Stomach smooth muscle (tissue), 2 donors: ENCODE measurements around the gene ETFA.
"Not testable (repeated sequence)": the region's sequence is repeated elsewhere in the genome, so short reads cannot be mapped to it uniquely, and the experiment has no call there.

Experiments
- H3K27ac ChIP-seq: one replicate; pipeline ENCODE4 v1.7.0; 2013; ENCODE audit warnings: mild to moderate bottlenecking, low read length, inconsistent platforms
- H3K27me3 ChIP-seq, 2 donors: one replicate each; pipeline ENCODE4 v1.7.0; 2013; ENCODE audit warnings: low read length in 2 of 2; ENCODE audit not compliant: insufficient read depth in 2 of 2, control insufficient read depth in 1 of 2
- H3K36me3 ChIP-seq, 2 donors: one replicate each; pipeline ENCODE4 v1.7.0; 2013; ENCODE audit warnings: low read length in 2 of 2; ENCODE audit not compliant: control insufficient read depth in 2 of 2, insufficient read depth in 2 of 2
- H3K4me1 ChIP-seq: one replicate; pipeline ENCODE4 v1.7.0; 2013; ENCODE audit warnings: low read length; ENCODE audit not compliant: control insufficient read depth, insufficient read depth
- H3K4me3 ChIP-seq, 2 donors: one replicate each; pipeline ENCODE4 v1.7.0; 2013; ENCODE audit warnings: low read length in 2 of 2
- H3K9ac ChIP-seq, 2 donors: one replicate each; pipeline ENCODE4 v1.7.0; 2013; ENCODE audit warnings: low read length in 2 of 2, mild to moderate bottlenecking in 1 of 2
- H3K9me3 ChIP-seq, 2 donors: one replicate each; pipeline ENCODE4 v1.7.0; 2013; ENCODE audit warnings: low read length in 2 of 2; ENCODE audit not compliant: control insufficient read depth in 2 of 2
- donor health status: healthy.
- donor health status: Pancreatic carcinoma.

Gene ETFA

DNA sequence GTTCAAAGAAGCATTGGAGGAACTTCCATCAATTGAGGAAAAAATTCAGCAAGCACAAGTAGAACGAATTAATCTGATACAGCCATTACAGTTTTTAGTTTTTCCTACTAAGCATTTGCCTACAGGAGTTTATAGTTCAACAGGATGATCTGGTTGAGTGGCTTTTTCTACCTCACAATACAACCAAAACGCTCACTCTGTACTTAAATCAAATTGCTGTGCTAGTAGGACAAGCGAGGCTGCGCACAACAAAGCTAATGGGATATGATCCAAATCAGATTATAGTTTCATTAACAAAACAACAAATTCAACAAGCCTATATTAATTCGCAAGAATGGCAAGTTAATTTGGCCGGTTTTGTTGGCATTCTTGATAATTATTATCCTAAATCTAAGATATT lies 44.2 kb downstream of the ETFA start:
- H3K9me3 ChIP-seq = peaks cover 0 to 12% of the 10 kb centered on the region in 2 donors
- H3K27ac ChIP-seq = no peak overlapping the region
- no peaks in the 10 kb centered on the region for H3K27me3 ChIP-seq
- no peak overlapping the region for H3K4me3 ChIP-seq
- peaks cover 14 to 22% of the 10 kb centered on the region in 2 donors for H3K36me3 ChIP-seq
- H3K9ac ChIP-seq = no peak overlapping the region
- H3K4me1 ChIP-seq = no peaks in the 10 kb centered on the region

DNA sequence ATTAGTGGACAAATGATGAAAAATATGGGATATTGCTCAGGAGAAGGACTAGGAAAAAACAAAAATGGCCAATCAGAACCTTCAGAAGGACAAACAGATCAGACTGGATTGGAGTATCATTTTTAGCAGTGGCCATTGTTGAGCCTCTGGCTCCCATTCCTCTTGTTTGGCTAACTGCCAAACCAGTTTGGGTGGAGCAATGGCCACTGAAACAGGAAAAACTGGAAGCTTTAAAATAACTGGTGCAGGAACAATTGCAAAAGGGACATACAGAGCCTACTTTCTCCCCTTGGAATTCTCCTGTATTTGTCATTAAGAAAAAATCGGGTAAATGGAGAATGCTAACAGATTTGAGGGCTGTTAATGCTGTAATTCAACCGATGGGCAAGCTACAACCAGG lies 45.5 kb downstream of the ETFA start:
- not testable (repeated sequence) for H3K27me3 ChIP-seq, H3K27ac ChIP-seq, H3K9ac ChIP-seq, H3K4me1 ChIP-seq, H3K4me3 ChIP-seq
- peaks cover 0 to 12% of the 10 kb centered on the region in 2 donors for H3K9me3 ChIP-seq
- peaks cover 17 to 30% of the 10 kb centered on the region in 2 donors for H3K36me3 ChIP-seq

DNA sequence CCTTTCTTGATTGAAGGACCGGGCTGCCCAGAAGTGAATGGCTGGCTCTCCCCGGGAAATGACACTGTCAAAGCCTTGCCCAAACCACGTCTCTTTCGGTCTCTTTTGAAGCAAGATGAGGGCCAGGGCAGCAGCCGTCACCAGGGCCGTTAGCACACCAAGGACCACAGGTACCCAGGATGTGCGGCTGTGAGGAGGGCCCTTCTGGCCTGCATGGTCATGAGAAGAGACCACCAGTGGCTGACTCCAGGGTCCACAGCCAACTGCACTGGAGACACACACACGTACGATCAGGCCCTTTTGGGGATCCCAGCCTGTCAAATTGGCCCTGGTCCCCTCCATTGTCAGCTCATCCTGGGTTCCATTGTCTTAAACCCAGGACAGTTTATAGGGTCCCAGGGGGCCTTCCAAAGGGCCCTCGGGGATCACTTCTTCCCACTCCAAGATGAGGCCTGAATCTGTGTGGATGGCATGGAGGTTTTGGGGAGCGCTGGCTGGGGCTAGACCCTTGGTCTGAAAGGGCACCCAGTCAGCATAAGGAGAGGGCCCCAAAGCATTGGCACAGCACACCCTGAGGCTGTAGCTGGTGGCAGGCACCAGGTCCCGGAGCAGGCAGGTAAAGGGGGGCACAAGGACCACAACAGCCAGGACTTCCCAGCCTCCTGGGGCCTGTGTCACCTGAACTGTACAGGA lies 50.9 kb downstream of the ETFA start:
- Histone ChIP-seq H3K36me3 (peaks cover 26 to 38% of the 10 kb centered on the region in 2 donors), H3K4me3 (no peak overlapping the region), H3K27me3 (no peaks in the 10 kb centered on the region), H3K4me1 (no peaks in the 10 kb centered on the region), H3K9me3 (peaks cover 0 to 12% of the 10 kb centered on the region in 2 donors), H3K9ac (no peak overlapping the region), H3K27ac (no peak overlapping the region)

DNA sequence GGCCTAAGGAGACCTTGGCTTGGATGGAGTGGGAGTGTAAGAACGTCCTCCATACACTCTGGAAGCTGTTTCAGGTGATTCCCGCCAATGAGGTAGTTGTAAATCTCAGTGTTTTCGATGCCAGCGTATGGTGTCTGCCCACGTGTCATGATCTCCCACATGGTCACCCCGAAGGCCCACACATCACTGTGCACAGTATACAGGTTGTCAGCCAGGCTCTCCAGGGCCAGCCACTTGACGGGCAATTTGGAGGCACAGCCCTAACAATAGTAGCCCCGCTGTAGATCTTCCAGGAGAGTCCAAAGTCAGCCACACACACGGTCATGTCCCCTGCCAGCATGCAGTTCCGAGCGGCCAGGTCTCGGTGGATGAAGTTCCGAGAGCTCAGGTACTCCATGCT lies 51.9 kb downstream of the ETFA start:
- Histone ChIP-seq H3K9ac (no peak overlapping the region), H3K36me3 (peaks cover 26 to 35% of the 10 kb centered on the region in 2 donors), H3K27me3 (no peaks in the 10 kb centered on the region), H3K4me3 (no peak overlapping the region), H3K9me3 (peaks cover 0 to 12% of the 10 kb centered on the region in 2 donors), H3K4me1 (no peaks in the 10 kb centered on the region), H3K27ac (no peak overlapping the region)

DNA sequence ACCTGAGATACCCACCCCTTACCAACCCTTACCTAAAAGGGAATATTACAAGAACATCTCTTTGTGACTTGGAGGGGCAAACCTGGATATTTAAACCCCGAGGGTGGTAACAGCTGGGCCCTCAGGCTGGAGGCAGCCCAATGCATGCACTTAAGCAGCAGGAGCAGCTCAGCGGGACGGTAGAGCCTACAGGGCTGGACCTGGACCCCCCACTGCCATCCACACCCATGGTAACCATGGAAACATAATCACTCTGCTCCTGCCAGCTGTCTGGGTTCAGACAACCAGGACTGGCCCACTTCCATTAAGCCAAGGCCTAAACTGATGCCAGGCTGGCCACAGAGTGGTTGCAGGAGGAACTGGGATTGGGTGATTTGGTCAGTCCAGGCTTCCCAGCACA lies 52.8 kb downstream of the ETFA start:
- Histone ChIP-seq H3K27ac (no peak overlapping the region), H3K9me3 (peaks cover 3 to 8% of the 10 kb centered on the region in 2 donors)

DNA sequence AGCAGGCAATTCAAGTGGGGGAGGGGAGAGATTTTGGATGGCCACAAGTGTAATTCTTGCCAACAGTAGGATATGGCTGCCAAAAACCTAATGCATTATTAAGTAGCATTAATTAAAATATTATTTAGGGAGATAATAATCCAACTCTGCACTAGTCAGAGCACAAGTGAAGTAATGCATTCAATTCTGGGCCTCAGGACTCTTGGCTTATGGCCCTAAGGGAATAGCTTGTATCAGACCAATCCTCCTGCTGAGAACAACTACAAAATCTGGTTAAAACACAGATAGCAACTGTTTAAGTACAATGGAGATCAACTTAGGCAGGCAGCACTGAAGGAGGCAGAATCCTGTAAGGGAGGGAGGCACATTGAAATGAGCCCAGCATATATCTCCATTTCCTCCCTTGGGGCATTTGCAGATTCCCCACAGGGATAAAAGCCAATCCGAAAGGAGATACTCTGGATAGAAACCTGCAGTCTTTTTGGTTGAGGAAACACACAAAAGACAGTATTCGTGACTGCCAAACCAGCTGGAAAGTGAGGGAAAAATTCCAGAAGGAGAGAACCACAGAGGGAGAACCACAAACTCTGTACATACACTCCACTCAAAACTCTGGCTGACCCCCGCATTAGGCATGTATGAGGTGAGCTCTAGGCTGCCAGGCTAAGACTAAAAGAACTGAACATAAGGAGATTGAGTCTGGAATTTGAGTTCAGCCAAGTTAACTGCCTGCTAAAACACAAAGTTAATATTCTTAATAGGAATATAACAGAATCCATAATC lies 57.4 kb downstream of the ETFA start:
- H3K27ac ChIP-seq = no peak overlapping the region
- no peaks in the 10 kb centered on the region for H3K27me3 ChIP-seq
- peaks cover 0 to 3% of the 10 kb centered on the region in 2 donors for H3K9me3 ChIP-seq
- no peak overlapping the region for H3K4me3 ChIP-seq
- H3K36me3 ChIP-seq = peaks cover 2 to 3% of the 10 kb centered on the region in 2 donors
- no peak overlapping the region for H3K9ac ChIP-seq
- no peaks in the 10 kb centered on the region for H3K4me1 ChIP-seq

More for the DNA sequence above, 52.8 kb downstream of the ETFA start:
- Histone ChIP-seq H3K27me3 (no peaks in the 10 kb centered on the region), H3K36me3 (peaks cover 26 to 36% of the 10 kb centered on the region in 2 donors), H3K4me1 (no peaks in the 10 kb centered on the region), H3K9ac (no peak overlapping the region), H3K4me3 (no peak overlapping the region)

DNA sequence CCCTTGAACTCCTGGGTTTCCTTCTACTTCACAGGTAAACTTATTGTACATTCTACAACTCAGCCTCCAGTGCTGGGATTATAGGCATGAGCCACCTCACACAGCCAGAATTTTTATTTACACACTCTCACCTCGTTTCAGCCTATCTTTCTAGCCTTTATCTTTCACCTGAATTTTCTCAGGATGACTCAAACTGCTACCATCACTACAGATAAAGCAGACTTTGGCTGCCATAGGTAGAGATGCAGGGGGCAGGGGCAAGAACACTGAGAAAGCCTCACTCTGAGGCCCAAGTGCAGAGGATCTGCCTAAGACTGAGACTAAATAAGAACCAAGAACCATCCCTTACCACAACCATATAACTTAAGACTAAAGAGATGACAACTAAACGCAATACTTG lies 59.0 kb downstream of the ETFA start:
- Histone ChIP-seq H3K9ac (no peak overlapping the region), H3K27ac (no peak overlapping the region), H3K4me3 (no peak overlapping the region), H3K9me3 (peaks cover 0 to 3% of the 10 kb centered on the region in 2 donors), H3K27me3 (no peaks in the 10 kb centered on the region), H3K36me3 (peaks cover 0 to 2% of the 10 kb centered on the region in 2 donors), H3K4me1 (no peaks in the 10 kb centered on the region)

DNA sequence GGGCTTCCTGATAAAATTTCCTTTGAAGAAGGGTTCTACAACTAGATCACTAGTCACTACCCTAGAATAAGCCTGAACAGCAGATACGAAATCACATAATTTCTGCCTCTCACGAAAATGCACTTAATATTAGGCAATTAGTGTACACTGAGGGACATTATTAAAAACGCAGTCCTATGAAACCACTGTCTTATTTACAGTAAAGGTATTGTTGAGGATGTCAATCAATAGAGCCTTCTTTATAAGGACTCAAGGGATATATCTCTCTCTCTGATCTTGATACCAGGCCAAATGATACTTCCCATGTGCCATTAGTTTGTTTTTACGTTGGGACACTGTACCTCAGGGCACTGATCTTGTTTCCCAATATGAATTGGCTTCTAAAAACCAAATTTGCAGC lies 59.6 kb downstream of the ETFA start:
- H3K9me3 ChIP-seq = peaks cover 0 to 3% of the 10 kb centered on the region in 2 donors
- no peak overlapping the region for H3K27ac ChIP-seq
- H3K4me3 ChIP-seq = no peak overlapping the region
- H3K4me1 ChIP-seq = no peaks in the 10 kb centered on the region
- H3K36me3 ChIP-seq = peaks cover 0 to 2% of the 10 kb centered on the region in 2 donors
- no peak overlapping the region for H3K9ac ChIP-seq
- H3K27me3 ChIP-seq = no peaks in the 10 kb centered on the region

DNA sequence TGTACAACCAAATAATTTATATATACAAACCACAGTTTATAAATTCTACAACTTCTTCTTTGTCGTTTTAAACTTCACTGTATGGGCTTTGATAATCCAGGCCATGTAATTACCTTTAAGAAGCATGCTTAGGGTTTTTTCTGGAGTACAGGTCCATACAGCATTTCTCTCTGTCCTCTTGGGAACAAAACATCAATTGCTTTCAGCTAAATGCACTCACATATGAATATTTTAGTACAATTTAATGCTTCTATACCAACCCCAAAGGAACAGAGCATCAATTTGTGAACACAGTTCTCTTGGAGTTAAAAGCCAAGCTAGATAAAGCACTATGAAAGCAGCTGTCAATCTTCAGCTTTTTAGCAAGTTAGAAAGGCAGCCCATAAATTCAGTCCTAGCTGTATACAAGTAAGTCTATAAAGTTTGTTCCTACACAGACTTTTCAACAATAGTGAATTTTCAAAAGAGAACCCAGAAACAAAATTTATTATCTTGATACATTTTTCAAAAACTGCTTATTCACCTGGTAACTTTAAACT lies 66.1 kb downstream of the ETFA start:
- peaks cover 0 to 8% of the 10 kb centered on the region in 2 donors for H3K36me3 ChIP-seq
- no peak overlapping the region for H3K9ac ChIP-seq
- no peak overlapping the region for H3K4me3 ChIP-seq
- H3K9me3 ChIP-seq = no peaks in the 10 kb centered on the region
- H3K27ac ChIP-seq = no peak overlapping the region
- no peaks in the 10 kb centered on the region for H3K27me3 ChIP-seq
- no peaks in the 10 kb centered on the region for H3K4me1 ChIP-seq

DNA sequence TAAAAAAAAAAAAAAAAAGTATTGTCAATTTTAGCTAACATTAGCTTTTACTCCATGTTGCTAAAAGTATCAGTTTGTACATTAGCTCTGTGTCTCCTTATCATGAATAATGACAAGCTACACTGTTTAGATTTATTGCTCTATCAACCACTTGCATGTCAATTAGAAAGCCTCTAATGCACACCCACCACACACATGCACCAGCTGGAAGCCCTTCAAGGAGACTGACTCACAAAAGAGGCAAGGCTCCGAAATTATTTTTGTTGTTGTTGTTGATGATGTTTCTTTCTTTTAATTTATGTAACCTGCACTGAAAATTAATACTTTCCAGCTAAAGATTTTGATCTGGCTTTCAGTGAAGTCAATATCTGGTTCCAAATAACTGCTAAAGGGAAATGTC lies 71.5 kb downstream of the ETFA start:
- Histone ChIP-seq H3K9me3 (no peaks in the 10 kb centered on the region), H3K4me1 (no peaks in the 10 kb centered on the region), H3K4me3 (no peak overlapping the region), H3K9ac (no peak overlapping the region), H3K27me3 (no peaks in the 10 kb centered on the region), H3K27ac (no peak overlapping the region), H3K36me3 (peaks cover 0 to 8% of the 10 kb centered on the region in 2 donors)
